ENCODE data around the gene TUBB1. TPM values are rescaled to one million over a fixed set of nuclear protein-coding genes. Genes with fewer than 3 reads are reported as not detected.

TUBB1 gene
- total and polyA plus RNA-seq, 2 of the 4 experiments (the other 2 are of a cell fraction): not detected

GRCh38 chr20:58970146-58970545 lies 49.1 kb upstream of the TUBB1 start:
- Histone ChIP-seq H2BK120ac (ENCODE audit: low read depth, low read length) (no peak overlapping the region), H3K4me3 (ENCODE audit: insufficient read depth, low read depth, low read length) (no peak overlapping the region), H2AK9ac (replicated peaks; ENCODE audit: low read depth, low read length, poor library complexity) (no peak overlapping the region), H3K9me1 (ENCODE audit: insufficient read depth, low read length) (no peaks in the 10 kb centered on the region), H2BK20ac (ENCODE audit: low read depth, low read length) (no peak overlapping the region), H4K20me1 (ENCODE audit: insufficient read depth, low read length) (no peaks in the 10 kb centered on the region), H3K27me3 (ENCODE audit: control insufficient read depth, insufficient read depth, low read length) (peaks cover 11% of the 10 kb centered on the region), H3K36me3 (ENCODE audit: control insufficient read depth, insufficient read depth, low read length) (no peaks in the 10 kb centered on the region), H4K5ac (ENCODE audit: low read depth, low read length) (no peak overlapping the region), H3K18ac (ENCODE audit: low read depth, low read length) (no peak overlapping the region), H3K9ac (ENCODE audit: low read depth, low read length) (no peak overlapping the region), H3K56ac (ENCODE audit: extremely low read depth, insufficient read depth, low read length) (no peak overlapping the region), H3K4me2 (ENCODE audit: low read depth, low read length) (no peak overlapping the region), H2BK15ac (ENCODE audit: low read depth, low read length) (no peak overlapping the region), H3K79me1 (ENCODE audit: low read depth in 1 of 2, low read length in 2 of 2) (no peaks in the 10 kb centered on the region), H2BK5ac (ENCODE audit: low read depth, low read length, poor library complexity, severe bottlenecking) (no peak overlapping the region), H4K91ac (ENCODE audit: insufficient read depth, low read depth, low read length) (no peak overlapping the region), H3K4me1 (ENCODE audit: control insufficient read depth, insufficient read depth, low read length) (no peaks in the 10 kb centered on the region), H3K23ac (ENCODE audit: low read depth, low read length) (no peak overlapping the region), H3K4ac (ENCODE audit: low read depth, low read length) (no peak overlapping the region), H4K8ac (ENCODE audit: low read depth in 2 of 2, low read length in 2 of 2) (no peak overlapping the region), H3K27ac (ENCODE audit: insufficient read depth, low read length) (no peak overlapping the region), H2AFZ (replicated peaks; ENCODE audit: low read length, poor library complexity) (no peak overlapping the region), H3K14ac (replicated peaks; ENCODE audit: low read depth, low read length) (no peak overlapping the region), H3K9me3 (ENCODE audit: control insufficient read depth, insufficient read depth, low read length) (peaks cover 2% of the 10 kb centered on the region; the same call in 1 of the 2 replicates), H2AK5ac (ENCODE audit: low read depth, low read length) (no peak overlapping the region)
- dilution Hi-C loops (cut with HindIII; ENCODE audit: low sequenced_read_pairs, unreplicated experiment) (no loop called here), intact Hi-C loops (cut with micrococcal nuclease) (no loop called here), in situ Hi-C loops (cut with MboI; ENCODE audit: low sequenced_read_pairs) (no loop called here)
- no TSS peak for BruUV-seq (replicated peaks)
- no peak for DNase-seq
- ATAC-seq (ENCODE audit: low read depth): no peak
- TF ChIP-seq CEBPB (IDR thresholded peaks at IDR 0.05; ENCODE audit: low read depth, low read length): no peak
- TF ChIP-seq, protein P1, sequence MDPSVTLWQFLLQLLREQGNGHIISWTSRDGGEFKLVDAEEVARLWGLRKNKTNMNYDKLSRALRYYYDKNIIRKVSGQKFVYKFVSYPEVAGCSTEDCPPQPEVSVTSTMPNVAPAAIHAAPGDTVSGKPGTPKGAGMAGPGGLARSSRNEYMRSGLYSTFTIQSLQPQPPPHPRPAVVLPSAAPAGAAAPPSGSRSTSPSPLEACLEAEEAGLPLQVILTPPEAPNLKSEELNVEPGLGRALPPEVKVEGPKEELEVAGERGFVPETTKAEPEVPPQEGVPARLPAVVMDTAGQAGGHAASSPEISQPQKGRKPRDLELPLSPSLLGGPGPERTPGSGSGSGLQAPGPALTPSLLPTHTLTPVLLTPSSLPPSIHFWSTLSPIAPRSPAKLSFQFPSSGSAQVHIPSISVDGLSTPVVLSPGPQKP (IDR thresholded peaks at IDR 0.05; ENCODE audit: borderline replicate concordance, low read depth, low read length): no peak
- no peak for TF ChIP-seq MAFK (IDR thresholded peaks at IDR 0.05; ENCODE audit: low read depth, low read length)
- no peak for TF ChIP-seq RAD21 (IDR thresholded peaks at IDR 0.05; ENCODE audit: low read length)
- no peak for TF ChIP-seq MAZ (IDR thresholded peaks at IDR 0.05; ENCODE audit: borderline replicate concordance, low read depth, low read length)
- no peak for TF ChIP-seq FOS (IDR thresholded peaks at IDR 0.05; ENCODE audit: low read depth, low read length)
- TF ChIP-seq USF2 (IDR thresholded peaks at IDR 0.05; ENCODE audit: low read depth, low read length): no peak
- no peak for TF ChIP-seq RCOR1 (IDR thresholded peaks at IDR 0.05; ENCODE audit: insufficient replicate concordance, low read length)
- no peak for TF ChIP-seq CHD1 (IDR thresholded peaks at IDR 0.05; ENCODE audit: low read depth, low read length)
- TF ChIP-seq SMC3 (IDR thresholded peaks at IDR 0.05; ENCODE audit: low read depth, low read length): no peak
- no peak for TF ChIP-seq POLR2A (IDR thresholded peaks at IDR 0.05; ENCODE audit: low read depth, low read length)
- no peak for TF ChIP-seq RFX5 (IDR thresholded peaks at IDR 0.05; ENCODE audit: low read depth, low read length)
- TF ChIP-seq, protein P2, sequence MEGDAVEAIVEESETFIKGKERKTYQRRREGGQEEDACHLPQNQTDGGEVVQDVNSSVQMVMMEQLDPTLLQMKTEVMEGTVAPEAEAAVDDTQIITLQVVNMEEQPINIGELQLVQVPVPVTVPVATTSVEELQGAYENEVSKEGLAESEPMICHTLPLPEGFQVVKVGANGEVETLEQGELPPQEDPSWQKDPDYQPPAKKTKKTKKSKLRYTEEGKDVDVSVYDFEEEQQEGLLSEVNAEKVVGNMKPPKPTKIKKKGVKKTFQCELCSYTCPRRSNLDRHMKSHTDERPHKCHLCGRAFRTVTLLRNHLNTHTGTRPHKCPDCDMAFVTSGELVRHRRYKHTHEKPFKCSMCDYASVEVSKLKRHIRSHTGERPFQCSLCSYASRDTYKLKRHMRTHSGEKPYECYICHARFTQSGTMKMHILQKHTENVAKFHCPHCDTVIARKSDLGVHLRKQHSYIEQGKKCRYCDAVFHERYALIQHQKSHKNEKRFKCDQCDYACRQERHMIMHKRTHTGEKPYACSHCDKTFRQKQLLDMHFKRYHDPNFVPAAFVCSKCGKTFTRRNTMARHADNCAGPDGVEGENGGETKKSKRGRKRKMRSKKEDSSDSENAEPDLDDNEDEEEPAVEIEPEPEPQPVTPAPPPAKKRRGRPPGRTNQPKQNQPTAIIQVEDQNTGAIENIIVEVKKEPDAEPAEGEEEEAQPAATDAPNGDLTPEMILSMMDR (conservative IDR thresholded peaks at IDR 0.05; ENCODE audit: low read depth, low read length): no peak
- no peak for TF ChIP-seq BHLHE40 (IDR thresholded peaks at IDR 0.05; ENCODE audit: low read depth, low read length)
- TF ChIP-seq MXI1 (IDR thresholded peaks at IDR 0.05; ENCODE audit: borderline replicate concordance, low read depth, low read length): no peak
- no peak for TF ChIP-seq NFE2L2 (IDR thresholded peaks at IDR 0.05; ENCODE audit: low read depth, low read length)
- CTCF ChIA-PET: no interaction called here
- POLR2A ChIA-PET (ENCODE audit: unreplicated experiment): no interaction called here
- no CpG with 5 or more reads among the region's 1 CpG for WGBS, 2 experiments (ENCODE audit: extremely low coverage in 2 of 2, insufficient read length in 1 of 2)

Measured in IMR-90 (cell line).